Right renal pelvis (tissue), 4 donors: ENCODE results near the gene CCDC97. TPM values are rescaled to one million over a fixed set of nuclear protein-coding genes. Genes with fewer than 3 reads are reported as not detected.

Source experiments
- DNase-seq, 4 donors: peaks; one replicate each; pipeline ENCODE4 v3.0.0-alpha.2; 2013; ENCODE audit warnings: low read depth in 4 of 4, low spot score in 3 of 4, missing footprints in 1 of 4
- polyA plus RNA-seq, 4 donors: library from polyadenylated mRNA; unstranded; fragments of 120-200 nt; gene quantifications; one replicate each; pipeline ENCODE4 v1.2.1, GENCODE V29; 2013; ENCODE audit not compliant: insufficient read length in 4 of 4

CCDC97 gene
- polyA plus RNA-seq, 4 donors, result 33.1 to 36.2 (median 34.5) TPM

GRCh38 chr19:41318696-41319499 is 8.9 kb downstream of the CCDC97 start:
- no peak for DNase-seq

GRCh38 chr19:41319500-41320184 is 9.7 kb downstream of the CCDC97 start:
- DNase-seq, result no peak

GRCh38 chr19:41320185-41320518 is 10.2 kb downstream of the CCDC97 start:
- no peak for DNase-seq

GRCh38 chr19:41320568-41320967 is 10.6 kb downstream of the CCDC97 start:
- DNase-seq, result no peak

GRCh38 chr19:41321204-41321599 is 11.2 kb downstream of the CCDC97 start:
- no peak for DNase-seq

- DNase-seq, result no peak
These were observed 11.8 kb downstream of the CCDC97 start for GRCh38 chr19:41321600-41322270.

- DNase-seq, result no peak
These were observed 12.5 kb downstream of the CCDC97 start for GRCh38 chr19:41322451-41322850.

GRCh38 chr19:41323023-41323422 is 13.1 kb downstream of the CCDC97 start:
- DNase-seq, result no peak

GRCh38 chr19:41323430-41324125 is 13.6 kb downstream of the CCDC97 start:
- no peak for DNase-seq

- no peak for DNase-seq
These were observed 14.3 kb downstream of the CCDC97 start for GRCh38 chr19:41324231-41324702.

- no peak for DNase-seq
These were observed 15.1 kb downstream of the CCDC97 start for GRCh38 chr19:41324921-41325639.

- no peak for DNase-seq
These were observed 15.6 kb downstream of the CCDC97 start for GRCh38 chr19:41325640-41325946.

GRCh38 chr19:41325947-41326706 is 16.2 kb downstream of the CCDC97 start:
- DNase-seq, result no peak

- no peak for DNase-seq
These were observed 17.2 kb downstream of the CCDC97 start for GRCh38 chr19:41327076-41327575.

GRCh38 chr19:41327576-41328156 is 17.7 kb downstream of the CCDC97 start:
- DNase-seq, result no peak

- DNase-seq, result no peak
These were observed 18.3 kb downstream of the CCDC97 start for GRCh38 chr19:41328157-41328841.

GRCh38 chr19:41328842-41329225 is 18.9 kb downstream of the CCDC97 start:
- DNase-seq, result no peak

- DNase-seq, result no peak
These were observed 20.5 kb downstream of the CCDC97 start for GRCh38 chr19:41330481-41330880.
